Effector memory CD8-positive, alpha-beta T cell (primary cell): ENCODE data around the gene C1QL4.
A peak's percentile ranks its signal among the peaks of the same experiment; 100 is the strongest.
"Not testable (repeated sequence)": the region's sequence is repeated elsewhere in the genome, so short reads cannot be mapped to it uniquely, and the experiment has no call there.

Experiments used
- ATAC-seq: fragments of 150-1000 bp; cut with Tn5 transposase; replicated peaks from 2 replicates; pipeline ENCODE4 v1.10.0; 2021; ENCODE audit warnings: mild to moderate bottlenecking, moderate library complexity
- DNase-seq, 3 experiments: peaks; one replicate each; pipeline ENCODE4 v3.0.0; 2021
- H3K27ac Mint-ChIP-seq, 2 donors: one replicate each; pipeline ENCODE4 v1.8.0; 2022; ENCODE audit warnings: mild to moderate bottlenecking in 2 of 2, mixed read lengths in 2 of 2, moderate library complexity in 2 of 2
- H3K27me3 Mint-ChIP-seq, 2 donors: one replicate each; pipeline ENCODE4 v1.8.0; 2022; ENCODE audit warnings: mixed read lengths in 2 of 2
- H3K36me3 Mint-ChIP-seq: one replicate; pipeline ENCODE4 v1.8.0; 2022; ENCODE audit warnings: mild to moderate bottlenecking, moderate library complexity, mixed read lengths; ENCODE audit not compliant: insufficient read depth
- H3K4me1 Mint-ChIP-seq, 2 donors: one replicate each; pipeline ENCODE4 v1.8.0; 2022; ENCODE audit warnings: low read depth in 2 of 2, mixed read lengths in 2 of 2
- H3K4me3 Mint-ChIP-seq, 2 donors: one replicate each; pipeline ENCODE4 v1.8.0; 2022; ENCODE audit warnings: mild to moderate bottlenecking in 2 of 2, mixed read lengths in 2 of 2, moderate library complexity in 2 of 2
- H3K9me3 Mint-ChIP-seq, 2 donors: one replicate each; pipeline ENCODE4 v1.8.0; 2022; ENCODE audit warnings: mixed read lengths in 2 of 2

The C1QL4 gene

DNA sequence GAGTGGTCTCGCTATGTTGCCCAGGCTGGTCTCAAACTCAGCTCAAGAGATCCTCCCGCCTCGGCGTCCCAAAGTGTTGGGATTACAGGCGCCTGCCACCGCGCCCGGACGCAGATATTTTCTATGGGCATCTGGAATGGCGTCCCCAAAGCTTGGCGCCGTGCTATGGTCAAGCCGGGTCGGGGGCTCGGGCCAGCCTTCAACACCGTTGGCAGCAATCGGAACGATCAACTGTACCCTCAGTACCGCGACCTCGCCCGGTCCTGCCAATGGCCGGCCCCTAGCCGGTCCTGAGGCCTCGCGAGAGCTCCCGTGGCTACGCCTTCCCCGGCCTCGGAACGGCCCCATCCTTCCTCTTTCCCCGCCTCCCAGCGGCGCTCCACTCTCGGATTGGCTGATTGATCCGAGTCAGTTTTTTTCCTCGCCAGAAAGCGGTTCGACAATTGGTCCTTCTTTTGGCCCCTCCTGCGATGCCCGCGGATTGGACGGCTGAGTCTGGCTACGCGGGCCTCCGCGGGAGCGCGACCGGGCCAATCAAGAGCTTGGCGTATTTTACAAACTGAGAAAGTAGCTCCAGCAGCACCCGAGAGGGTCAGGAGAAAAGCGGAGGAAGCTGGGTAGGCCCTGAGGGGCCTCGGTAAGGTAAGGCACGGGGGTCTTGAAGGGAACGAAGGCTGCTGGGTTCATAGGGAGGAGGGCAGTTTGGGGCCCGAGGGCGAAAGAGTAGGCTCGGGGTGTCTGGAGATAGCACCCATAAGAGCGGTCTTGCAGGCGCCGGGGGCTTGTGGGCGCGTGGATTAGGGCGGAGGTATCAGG lies 14.1 kb downstream of the C1QL4 start, which contains the start of gene TROAP:
Gene TROAP, plus strand, starts transcription at position 548 of the 816 bp plus-strand sequence. CDS start 354 bp downstream, outside the sequence.
- Mint-ChIP-seq H3K4me1 (peaks cover 11 to 12% of the 10 kb centered on the region in 2 donors), H3K9me3 (no peaks in the 10 kb centered on the region), H3K4me3 (peak within 1 kb of the TSS; percentile 87 to 92), H3K27me3 (no peaks in the 10 kb centered on the region), H3K36me3 (peaks cover 12% of the 10 kb centered on the region), H3K27ac (peak within 1 kb of the TSS in 1 of 2 donors; percentile 55)
- DNase-seq (peak; percentile 96 to 97 (median 96)), ATAC-seq (peak; percentile 96)

DNA sequence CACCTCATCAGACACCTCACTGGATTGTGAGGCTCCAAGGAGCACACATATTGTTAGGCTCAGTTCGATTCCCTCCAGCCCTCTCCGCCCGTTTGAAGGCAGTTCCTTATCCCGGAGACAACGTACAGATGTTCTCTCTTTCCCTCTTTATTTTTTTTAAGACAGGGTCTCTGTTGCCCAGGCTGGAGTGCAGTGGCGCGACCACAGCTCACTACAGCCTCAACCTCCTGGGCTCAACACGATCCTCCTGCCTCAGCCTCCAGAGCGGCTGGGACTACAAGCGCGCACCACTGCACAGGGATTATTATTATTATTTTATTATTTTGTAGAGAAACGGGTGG lies 14.7 kb downstream of the C1QL4 start:
- H3K36me3 Mint-ChIP-seq: peaks cover 10% of the 10 kb centered on the region
- peaks cover 11 to 12% of the 10 kb centered on the region in 2 donors for H3K4me1 Mint-ChIP-seq
- no peaks in the 10 kb centered on the region for H3K27me3 Mint-ChIP-seq
- H3K4me3 Mint-ChIP-seq: peak overlapping the region; percentile 87 to 92
- H3K9me3 Mint-ChIP-seq: no peaks in the 10 kb centered on the region
- ATAC-seq: no peak
- no peak for DNase-seq
- H3K27ac Mint-ChIP-seq: peak overlapping the region in 1 of 2 donors; percentile 55

DNA sequence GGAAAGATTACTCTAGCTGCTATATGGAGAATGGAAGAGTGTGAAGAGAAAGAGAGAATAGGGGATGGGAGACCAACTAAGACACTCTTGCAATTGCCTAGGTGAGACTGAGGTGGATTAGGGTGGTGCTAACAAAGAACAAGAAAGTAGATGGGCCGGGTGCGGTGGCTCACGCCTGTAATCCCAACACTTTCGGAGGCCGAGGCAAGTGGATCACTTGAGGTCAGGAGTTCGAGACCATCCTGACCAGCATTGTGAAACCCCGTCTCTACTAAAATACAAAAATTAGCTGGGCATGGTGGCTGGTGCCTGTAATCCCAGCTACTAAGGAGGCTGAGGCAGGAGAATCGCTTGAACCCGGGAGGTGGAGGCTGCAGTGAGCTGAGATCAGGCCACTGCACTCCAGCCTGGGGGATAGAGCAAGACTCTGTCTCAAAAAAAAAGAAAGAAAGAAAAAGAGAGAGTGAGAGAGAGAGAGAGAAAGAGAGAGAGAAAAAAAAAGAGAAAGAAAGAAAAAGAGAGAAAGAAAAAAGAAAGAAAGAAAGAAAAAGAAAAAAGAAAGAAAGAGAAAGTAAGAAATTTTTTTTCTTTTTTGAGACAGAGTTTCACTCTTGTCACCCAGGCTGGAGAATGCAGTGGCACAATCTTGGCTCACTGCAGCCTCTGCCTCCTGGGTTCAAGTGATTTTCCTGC lies 16.4 kb downstream of the C1QL4 start:
- peaks cover 12% of the 10 kb centered on the region for H3K36me3 Mint-ChIP-seq
- not testable (repeated sequence) for H3K27ac Mint-ChIP-seq, DNase-seq, H3K27me3 Mint-ChIP-seq, H3K9me3 Mint-ChIP-seq, ATAC-seq
- peak overlapping the region in 1 of 2 donors; percentile 55 for H3K4me3 Mint-ChIP-seq
- peaks cover 11 to 12% of the 10 kb centered on the region in 2 donors for H3K4me1 Mint-ChIP-seq

DNA sequence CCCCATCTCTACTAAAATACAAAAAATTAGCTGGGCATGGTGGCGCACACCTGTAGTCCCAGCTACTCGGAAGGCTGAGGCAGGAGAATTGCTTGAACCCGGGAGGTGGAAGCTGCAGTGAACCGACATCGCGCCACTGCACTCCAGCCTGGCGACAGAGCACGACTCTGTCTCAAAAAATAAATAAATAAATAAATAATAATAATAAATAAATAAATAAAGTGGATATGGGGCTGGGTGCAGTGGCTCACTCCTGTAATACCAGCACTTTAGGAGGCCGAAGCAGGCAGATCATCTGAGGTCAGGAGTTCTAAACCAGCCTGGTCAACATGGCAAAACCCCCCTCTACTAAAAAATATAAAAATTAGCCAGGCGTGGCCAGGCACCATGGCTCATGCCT lies 19.9 kb downstream of the C1QL4 start:
- not testable (repeated sequence) for H3K9me3 Mint-ChIP-seq, ATAC-seq, H3K36me3 Mint-ChIP-seq, H3K4me3 Mint-ChIP-seq, DNase-seq, H3K27ac Mint-ChIP-seq, H3K4me1 Mint-ChIP-seq
- H3K27me3 Mint-ChIP-seq: peaks cover 0 to 18% of the 10 kb centered on the region in 2 donors

DNA sequence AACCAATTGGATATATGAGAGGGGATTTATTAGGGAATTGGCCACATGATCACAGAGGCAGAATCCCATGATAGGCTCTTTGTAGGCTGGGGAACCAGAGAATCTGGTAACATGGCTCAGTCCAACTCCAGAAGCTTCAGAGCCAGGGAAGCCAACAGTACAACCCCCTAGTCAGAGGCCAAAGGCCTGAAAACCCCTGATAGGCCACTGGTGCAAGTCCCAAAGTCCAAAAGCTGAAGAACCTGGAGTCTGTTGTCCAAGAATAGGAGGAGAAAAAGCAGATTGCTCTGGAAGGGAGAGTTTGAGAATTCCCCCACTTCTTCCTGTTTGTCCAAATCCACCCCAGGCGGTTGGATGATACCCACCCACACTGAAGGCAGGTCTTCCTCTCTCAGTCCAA lies 22.2 kb downstream of the C1QL4 start:
- Mint-ChIP-seq H3K9me3 (no peaks in the 10 kb centered on the region), H3K4me3 (no peak overlapping the region), H3K27me3 (peaks cover 0 to 35% of the 10 kb centered on the region in 2 donors), H3K36me3 (peaks cover 2% of the 10 kb centered on the region), H3K27ac (no peak overlapping the region), H3K4me1 (no peaks in the 10 kb centered on the region)
- no peak for DNase-seq
- no peak for ATAC-seq

DNA sequence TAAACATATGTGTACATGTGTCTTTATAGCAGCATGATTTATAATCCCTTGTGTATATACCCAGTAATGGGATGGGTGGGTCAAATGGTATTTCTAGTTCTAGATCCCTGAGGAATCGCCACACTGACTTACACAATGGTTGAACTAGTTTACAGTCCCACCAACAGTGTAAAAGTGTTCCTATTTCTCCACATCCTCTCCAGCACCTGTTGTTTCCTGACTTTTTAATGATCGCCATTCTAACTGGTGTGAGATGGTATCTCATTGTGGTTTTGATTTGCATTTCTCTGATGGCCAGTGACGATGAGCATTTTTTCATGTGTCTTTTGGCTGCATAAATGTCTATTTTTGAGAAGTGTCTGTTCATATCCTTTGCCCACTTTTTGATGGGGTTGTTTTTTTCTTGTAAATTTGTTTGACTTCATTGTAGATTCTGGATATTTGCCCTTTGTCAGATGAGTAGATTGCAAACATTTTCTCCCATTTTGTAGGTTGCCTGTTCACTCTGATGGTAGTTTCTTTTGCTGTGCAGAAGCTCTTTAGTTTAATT lies 26.5 kb downstream of the C1QL4 start:
- H3K4me1 Mint-ChIP-seq, H3K4me3 Mint-ChIP-seq, H3K9me3 Mint-ChIP-seq, DNase-seq, H3K36me3 Mint-ChIP-seq, H3K27ac Mint-ChIP-seq, ATAC-seq: not testable (repeated sequence)
- H3K27me3 Mint-ChIP-seq: peaks cover 35 to 58% of the 10 kb centered on the region in 2 donors

DNA sequence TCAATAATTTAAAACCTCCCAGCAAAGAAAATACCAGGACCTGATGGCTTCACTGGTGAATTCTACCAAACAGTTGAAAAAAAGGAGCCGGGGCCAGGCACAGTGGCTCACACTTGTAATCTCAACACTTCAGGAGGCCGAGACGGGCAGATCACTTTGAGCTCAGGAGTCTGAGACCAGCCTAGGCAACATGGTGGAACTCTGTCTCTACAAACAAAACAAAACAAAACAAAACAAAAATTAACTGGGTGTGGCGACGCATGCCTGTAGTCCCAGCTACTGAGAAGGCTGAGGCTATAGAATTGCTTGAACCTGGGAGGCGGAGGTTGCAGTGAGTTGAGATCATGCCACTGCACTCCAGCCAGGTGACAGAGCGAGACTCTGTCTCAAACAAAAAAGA lies 27.6 kb downstream of the C1QL4 start:
- H3K4me1 Mint-ChIP-seq: no peaks in the 10 kb centered on the region
- no peak overlapping the region for H3K4me3 Mint-ChIP-seq
- no peak overlapping the region for H3K27ac Mint-ChIP-seq
- peaks cover 42 to 59% of the 10 kb centered on the region in 2 donors for H3K27me3 Mint-ChIP-seq
- ATAC-seq: no peak
- H3K36me3 Mint-ChIP-seq: no peaks in the 10 kb centered on the region
- H3K9me3 Mint-ChIP-seq: no peaks in the 10 kb centered on the region
- no peak for DNase-seq

DNA sequence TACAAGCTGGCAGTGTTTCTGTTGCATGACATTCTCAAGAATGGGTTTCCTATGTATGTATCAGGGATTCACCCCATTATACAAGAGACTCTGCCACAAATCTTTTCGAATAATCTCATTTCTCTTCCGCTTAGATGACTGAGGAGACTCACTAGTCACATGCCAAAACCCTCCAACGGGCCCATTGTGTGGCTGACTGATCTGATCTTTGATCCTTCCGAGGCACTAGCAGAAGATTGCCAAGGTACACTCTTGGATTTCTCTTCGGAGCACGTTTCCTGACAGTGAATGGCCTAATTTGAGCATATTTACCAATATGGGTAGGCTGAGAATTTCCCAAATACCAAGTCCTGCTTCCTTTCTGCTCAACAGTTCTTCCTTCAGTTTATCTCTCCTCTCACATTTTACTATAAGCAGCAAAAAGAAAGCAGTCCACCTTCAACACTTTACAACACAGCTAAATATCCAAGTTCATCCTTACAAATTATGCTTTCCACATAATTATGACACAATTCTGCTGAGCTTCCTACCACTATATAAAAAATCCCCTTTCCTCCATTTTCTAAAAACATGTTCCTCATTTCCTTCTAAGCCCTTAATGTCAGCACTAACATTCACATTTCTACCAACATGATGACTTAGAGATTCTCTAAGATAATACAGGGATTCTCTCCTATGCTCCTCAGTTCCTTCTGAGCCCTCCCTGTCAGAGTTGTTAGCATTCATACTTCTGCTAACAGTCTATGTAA lies 31.1 kb downstream of the C1QL4 start:
- Mint-ChIP-seq H3K4me1 (peaks cover 2 to 3% of the 10 kb centered on the region in 2 donors), H3K4me3 (no peak overlapping the region), H3K27me3 (peaks cover 50 to 66% of the 10 kb centered on the region in 2 donors), H3K36me3 (no peaks in the 10 kb centered on the region), H3K9me3 (no peaks in the 10 kb centered on the region), H3K27ac (no peak overlapping the region)
- no peak for ATAC-seq
- no peak for DNase-seq

DNA sequence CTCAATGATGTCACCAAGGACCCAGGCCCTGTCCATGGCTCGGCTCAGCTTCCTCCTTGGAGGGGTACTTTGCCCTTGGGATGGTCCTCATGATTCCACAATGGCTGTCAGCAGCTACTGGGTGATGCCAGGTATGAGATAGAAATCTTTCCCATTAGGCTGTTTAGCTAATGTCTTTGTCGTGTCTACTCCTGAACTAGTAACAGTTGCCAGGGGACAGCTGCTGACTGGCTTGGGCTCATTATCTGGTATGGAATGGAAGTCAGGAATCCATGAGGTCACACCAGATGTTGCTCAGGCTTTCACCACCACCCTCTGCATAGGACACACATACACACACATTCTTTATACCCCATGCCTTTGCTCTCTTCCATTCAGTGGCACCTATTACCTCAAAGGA lies 32.8 kb downstream of the C1QL4 start:
- no peak for ATAC-seq
- H3K4me1 Mint-ChIP-seq: peaks cover 2 to 3% of the 10 kb centered on the region in 2 donors
- peaks cover 48 to 64% of the 10 kb centered on the region in 2 donors for H3K27me3 Mint-ChIP-seq
- H3K36me3 Mint-ChIP-seq: no peaks in the 10 kb centered on the region
- H3K9me3 Mint-ChIP-seq: no peaks in the 10 kb centered on the region
- no peak for DNase-seq
- no peak overlapping the region for H3K4me3 Mint-ChIP-seq
- no peak overlapping the region for H3K27ac Mint-ChIP-seq

DNA sequence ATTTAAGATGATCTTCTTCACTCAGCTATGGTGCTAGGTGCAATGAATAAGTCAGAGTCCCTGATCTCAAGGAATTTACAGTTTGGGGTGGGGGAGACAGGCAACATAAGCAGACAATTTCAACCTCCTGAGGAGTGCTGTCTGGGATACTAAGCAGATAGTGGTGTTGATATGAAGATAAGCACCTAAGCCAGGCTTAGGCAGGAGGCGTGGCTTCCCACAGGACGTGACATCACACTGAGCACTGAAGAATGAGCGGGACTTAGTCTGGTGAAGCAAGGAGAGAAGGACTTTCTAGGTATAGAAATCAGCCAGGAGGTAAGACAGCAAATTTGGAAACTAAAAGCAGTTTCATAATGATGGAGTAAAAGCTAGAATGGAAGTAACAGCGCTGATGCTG lies 35.2 kb downstream of the C1QL4 start:
- H3K27me3 Mint-ChIP-seq: peaks cover 51 to 72% of the 10 kb centered on the region in 2 donors
- no peak for DNase-seq

DNA sequence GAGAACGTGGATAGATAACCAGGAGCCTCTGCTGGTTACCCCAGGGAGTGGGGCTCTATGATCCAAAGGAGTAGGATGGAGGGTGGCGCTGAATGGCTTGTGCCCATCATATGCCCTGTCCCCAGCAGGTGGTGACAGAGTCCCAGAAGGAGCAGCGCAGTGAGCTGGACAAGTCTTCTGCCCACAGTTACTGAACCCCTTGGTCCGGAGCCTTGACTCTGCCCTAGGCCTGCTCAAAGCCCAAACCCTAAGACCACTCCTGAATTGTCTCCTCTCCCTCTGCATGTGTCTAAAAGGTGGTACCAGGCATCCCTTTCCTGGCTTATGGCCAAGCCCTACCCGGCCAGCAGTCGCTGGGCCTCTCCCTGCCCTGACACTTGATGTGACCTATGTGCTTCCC lies 38.8 kb downstream of the C1QL4 start:
- ATAC-seq (no peak), DNase-seq (no peak)
- peaks cover 55 to 86% of the 10 kb centered on the region in 2 donors for H3K27me3 Mint-ChIP-seq
- H3K36me3 Mint-ChIP-seq: no peaks in the 10 kb centered on the region
- H3K4me3 Mint-ChIP-seq: peak overlapping the region in 1 of 2 donors; percentile 74
- H3K4me1 Mint-ChIP-seq: peaks cover 12 to 18% of the 10 kb centered on the region in 2 donors
- H3K9me3 Mint-ChIP-seq: no peaks in the 10 kb centered on the region
- no peak overlapping the region for H3K27ac Mint-ChIP-seq

More for the DNA sequence above, 35.2 kb downstream of the C1QL4 start:
- ATAC-seq: no peak
- no peaks in the 10 kb centered on the region for H3K9me3 Mint-ChIP-seq
- H3K4me1 Mint-ChIP-seq: peaks cover 7 to 12% of the 10 kb centered on the region in 2 donors
- no peaks in the 10 kb centered on the region for H3K36me3 Mint-ChIP-seq
- H3K27ac Mint-ChIP-seq: no peak overlapping the region
- no peak overlapping the region for H3K4me3 Mint-ChIP-seq

DNA sequence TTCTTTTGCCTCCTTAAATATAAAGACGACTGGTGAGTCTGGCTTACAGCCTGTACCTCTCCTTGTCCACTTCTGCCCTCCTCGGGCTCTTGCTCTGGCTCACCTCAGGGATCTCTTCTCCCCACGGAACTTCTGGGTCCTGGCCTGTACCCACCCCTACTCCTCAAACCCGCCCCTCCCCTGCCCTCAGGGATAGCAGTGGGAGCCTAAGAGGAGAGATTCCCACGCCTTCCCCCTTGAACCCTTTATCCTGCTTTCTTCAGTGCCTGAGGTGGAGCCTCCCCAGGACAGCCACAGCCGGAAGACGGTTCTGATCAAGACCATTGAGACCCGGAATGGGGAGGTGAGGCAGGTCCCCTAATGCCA lies 39.3 kb downstream of the C1QL4 start:
- ATAC-seq (no peak), DNase-seq (no peak)
- H3K9me3 Mint-ChIP-seq: no peaks in the 10 kb centered on the region
- no peak overlapping the region for H3K27ac Mint-ChIP-seq
- peaks cover 12 to 18% of the 10 kb centered on the region in 2 donors for H3K4me1 Mint-ChIP-seq
- peaks cover 50 to 85% of the 10 kb centered on the region in 2 donors for H3K27me3 Mint-ChIP-seq
- peak overlapping the region in 1 of 2 donors; percentile 74 for H3K4me3 Mint-ChIP-seq
- no peaks in the 10 kb centered on the region for H3K36me3 Mint-ChIP-seq
